ENCODE results near the gene NMU. TPM values are rescaled to one million over a fixed set of nuclear protein-coding genes. Genes with fewer than 3 reads are reported as not detected.
"Not testable (repeated sequence)": the region's sequence is repeated elsewhere in the genome, so short reads cannot be mapped to it uniquely, and the experiment has no call there.

NMU gene
- total and polyA plus RNA-seq, 2 experiments from 2014 or later, result 40.2 to 96.3 TPM

GRCh38 chr4:55624063-55624462 is 12.0 kb downstream of the NMU start:
- H3K9me2 ChIP-seq (ENCODE audit: insufficient read depth); H3K4me3 Mint-ChIP-seq; DNase-seq (ENCODE audit: low spot score); H3K27me3 ChIP-seq (ENCODE audit: insufficient read depth); H3K27ac ChIP-seq (ENCODE audit: low read depth); H3K4me3 ChIP-seq; ATAC-seq; H3K4me1 ChIP-seq (ENCODE audit: insufficient read depth); H2AFZ ChIP-seq; H3K4me1 Mint-ChIP-seq; H3K27me3 Mint-ChIP-seq (ENCODE audit: insufficient read depth, low read depth, poor library complexity); H3K4me2 ChIP-seq; H4K20me1 ChIP-seq (replicated peaks; ENCODE audit: insufficient read depth); H3K79me2 ChIP-seq (replicated peaks; ENCODE audit: insufficient read depth); H3K27ac Mint-ChIP-seq; H3K36me3 ChIP-seq (ENCODE audit: insufficient read depth); H3F3A ChIP-seq (replicated peaks; ENCODE audit: low read depth); H3K9me3 Mint-ChIP-seq: not testable (repeated sequence)
- peaks cover 21% of the 10 kb centered on the region for H3K36me3 Mint-ChIP-seq (ENCODE audit: low read depth)

- no peaks in the 10 kb centered on the region for H4K20me1 ChIP-seq (replicated peaks; ENCODE audit: insufficient read depth)
- peak overlapping the region; percentile 59; the same call in 2 of the 3 replicates for H3K4me3 Mint-ChIP-seq
- TF ChIP-seq ETS1 (IDR thresholded peaks at IDR 0.05), result no peak
- no peak for TF ChIP-seq CREB1 (CRISPR knock-in tag; IDR thresholded peaks at IDR 0.05; ENCODE audit: low read depth)
- no peak for TF ChIP-seq ZNF114 (CRISPR knock-in tag; IDR thresholded peaks at IDR 0.05)
- TF ChIP-seq NANOG (IDR thresholded peaks at IDR 0.05; ENCODE audit: borderline replicate concordance), result no peak
- no peak for TF ChIP-seq ZNF331 (CRISPR knock-in tag; IDR thresholded peaks at IDR 0.05; ENCODE audit: low read depth)
- no peak for TF ChIP-seq EZH2 (IDR thresholded peaks at IDR 0.05; ENCODE audit: low read depth, unreplicated experiment)
- no peak for TF ChIP-seq REST (IDR thresholded peaks at IDR 0.05; ENCODE audit: unreplicated experiment)
- no peak for TF ChIP-seq STAT1 (IDR thresholded peaks at IDR 0.05; ENCODE audit: unreplicated experiment)
- TF ChIP-seq EZH2phosphoT487 (IDR thresholded peaks at IDR 0.05; ENCODE audit: unreplicated experiment), result no peak
- TF ChIP-seq CTCF (conservative IDR thresholded peaks at IDR 0.05; ENCODE audit: low read depth in 2 of 2), result no peak
These were observed 17.5 kb downstream of the NMU start for GRCh38 chr4:55618546-55619143.

More at GRCh38 chr4:55618546-55619143, 17.5 kb downstream of the NMU start:
- Histone ChIP-seq H3K27ac (ENCODE audit: low read depth) (peak overlapping the region; percentile 33; the same call in 1 of the 2 replicates), H3K36me3 (ENCODE audit: insufficient read depth) (no peaks in the 10 kb centered on the region), H3K27me3 (ENCODE audit: insufficient read depth) (no peaks in the 10 kb centered on the region), H2AFZ (no peak overlapping the region), H3F3A (replicated peaks; ENCODE audit: low read depth) (no peaks in the 10 kb centered on the region), H3K4me1 (ENCODE audit: insufficient read depth) (peaks cover 8% of the 10 kb centered on the region), H3K4me3 (peak overlapping the region; percentile 40), H3K79me2 (replicated peaks; ENCODE audit: insufficient read depth) (peaks cover 7% of the 10 kb centered on the region), H3K4me2 (peak overlapping the region; percentile 63), H3K9me2 (ENCODE audit: insufficient read depth) (no peaks in the 10 kb centered on the region)
- ATAC-seq (no peak), DNase-seq (ENCODE audit: low spot score) (peak; percentile 29)
- peaks cover 10% of the 10 kb centered on the region for H3K4me1 Mint-ChIP-seq
- no peak overlapping the region for H3K27ac Mint-ChIP-seq
- H3K27me3 Mint-ChIP-seq (ENCODE audit: insufficient read depth, low read depth, poor library complexity), result peaks cover 4% of the 10 kb centered on the region
- no peaks in the 10 kb centered on the region; the same call in 2 of the 3 replicates for H3K9me3 Mint-ChIP-seq
- H3K36me3 Mint-ChIP-seq (ENCODE audit: low read depth), result peaks cover 9% of the 10 kb centered on the region

Data from GM23338 (cell line).